ENCODE data around the gene PPP2R1B.

PPP2R1B gene

GRCh38 chr11:111698852-111699559 lies 67.2 kb downstream of the PPP2R1B start:
- Histone ChIP-seq H4K20me1 (ENCODE audit: control insufficient read depth, insufficient read depth, low read depth, low read length) (no peaks in the 10 kb centered on the region), H3K9me2 (replicated peaks; ENCODE audit: control insufficient read depth, low read length) (no peaks in the 10 kb centered on the region), H3K9me3 (ENCODE audit: control insufficient read depth, insufficient read depth, low read length) (no peaks in the 10 kb centered on the region), H3K79me2 (ENCODE audit: control insufficient read depth, low read length) (peaks cover 23% of the 10 kb centered on the region), H3K4me3 (ENCODE audit: low read length) (peak overlapping the region; percentile 60), H3K4me2 (ENCODE audit: low read length) (peak overlapping the region; percentile 83), H3K27ac (ENCODE audit: low read depth, low read length) (peak overlapping the region; percentile 93), H3F3A (ENCODE audit: control insufficient read depth, insufficient read depth) (peaks cover 24% of the 10 kb centered on the region), H3K4me1 (ENCODE audit: control insufficient read depth, low read length) (peaks cover 63% of the 10 kb centered on the region), H3K36me3 (ENCODE audit: control insufficient read depth, low read length) (peaks cover 33% of the 10 kb centered on the region), H3K27me3 (ENCODE audit: control insufficient read depth, low read length) (no peaks in the 10 kb centered on the region)
- TF ChIP-seq EZH2phosphoT487 (IDR thresholded peaks at IDR 0.05; ENCODE audit: borderline replicate concordance, low read length) (no peak), CTCF (IDR thresholded peaks at IDR 0.05; ENCODE audit: low read depth, low read length, poor library complexity, severe bottlenecking) (no peak)

GRCh38 chr11:111697933-111698371 lies 68.2 kb downstream of the PPP2R1B start:
- H3K9me3 ChIP-seq (ENCODE audit: control insufficient read depth, insufficient read depth, low read length), result no peaks in the 10 kb centered on the region
- peaks cover 74% of the 10 kb centered on the region for H3K4me1 ChIP-seq (ENCODE audit: control insufficient read depth, low read length)
- H3K79me2 ChIP-seq (ENCODE audit: control insufficient read depth, low read length), result peaks cover 23% of the 10 kb centered on the region
- no peaks in the 10 kb centered on the region for H3K9me2 ChIP-seq (replicated peaks; ENCODE audit: control insufficient read depth, low read length)
- peaks cover 22% of the 10 kb centered on the region for H3K36me3 ChIP-seq (ENCODE audit: control insufficient read depth, low read length)
- peak overlapping the region; percentile 93 for H3K27ac ChIP-seq (ENCODE audit: low read depth, low read length)
- H3K27me3 ChIP-seq (ENCODE audit: control insufficient read depth, low read length), result no peaks in the 10 kb centered on the region
- peak overlapping the region; percentile 83 for H3K4me2 ChIP-seq (ENCODE audit: low read length)
- H3F3A ChIP-seq (ENCODE audit: control insufficient read depth, insufficient read depth), result peaks cover 31% of the 10 kb centered on the region
- H4K20me1 ChIP-seq (ENCODE audit: control insufficient read depth, insufficient read depth, low read depth, low read length), result no peaks in the 10 kb centered on the region
- no peak for TF ChIP-seq CTCF (IDR thresholded peaks at IDR 0.05; ENCODE audit: low read depth, low read length, poor library complexity, severe bottlenecking)
- TF ChIP-seq EZH2phosphoT487 (IDR thresholded peaks at IDR 0.05; ENCODE audit: borderline replicate concordance, low read length), result no peak
- peak overlapping the region; percentile 60 for H3K4me3 ChIP-seq (ENCODE audit: low read length)

- H3K9me3 ChIP-seq (ENCODE audit: control insufficient read depth, insufficient read depth, low read length), result no peaks in the 10 kb centered on the region
- peaks cover 31% of the 10 kb centered on the region for H3F3A ChIP-seq (ENCODE audit: control insufficient read depth, insufficient read depth)
- no peaks in the 10 kb centered on the region for H3K27me3 ChIP-seq (ENCODE audit: control insufficient read depth, low read length)
- no peaks in the 10 kb centered on the region for H4K20me1 ChIP-seq (ENCODE audit: control insufficient read depth, insufficient read depth, low read depth, low read length)
- H3K9me2 ChIP-seq (replicated peaks; ENCODE audit: control insufficient read depth, low read length), result no peaks in the 10 kb centered on the region
- H3K4me3 ChIP-seq (ENCODE audit: low read length), result peak overlapping the region; percentile 9; the same call in 1 of the 2 replicates
- peak overlapping the region; percentile 83 for H3K4me2 ChIP-seq (ENCODE audit: low read length)
- peaks cover 16% of the 10 kb centered on the region for H3K36me3 ChIP-seq (ENCODE audit: control insufficient read depth, low read length)
- no peak for TF ChIP-seq CTCF (IDR thresholded peaks at IDR 0.05; ENCODE audit: low read depth, low read length, poor library complexity, severe bottlenecking)
- no peak for TF ChIP-seq EZH2phosphoT487 (IDR thresholded peaks at IDR 0.05; ENCODE audit: borderline replicate concordance, low read length)
- H3K79me2 ChIP-seq (ENCODE audit: control insufficient read depth, low read length), result peaks cover 23% of the 10 kb centered on the region
- H3K27ac ChIP-seq (ENCODE audit: low read depth, low read length), result peak overlapping the region; percentile 93
- H3K4me1 ChIP-seq (ENCODE audit: control insufficient read depth, low read length), result peaks cover 76% of the 10 kb centered on the region
These were observed 69.6 kb downstream of the PPP2R1B start for GRCh38 chr11:111696556-111696955.
